A549 (cell line): ENCODE data around the gene PIK3R1.

ENCODE experiments used
- CHD2 ChIP-seq: fragments of 150-350 bp; IDR thresholded peaks from 2 replicates; pipeline ENCODE4 v1.6.1; 2014; ENCODE audit warnings: low read length; ENCODE audit not compliant: partially characterized antibody
- CTCF ChIP-seq: fragments of >200 bp; sonication (Bioruptor Twin); formaldehyde crosslinking; IDR thresholded peaks from 3 replicates; pipeline ENCODE4 v1.5.1; 2016
- FOSB ChIP-seq: fragments of 250-450 bp; sonication (Bioruptor Pico); IDR thresholded peaks from 2 replicates; pipeline ENCODE4 v1.5.0; 2020; ENCODE audit warnings: mild to moderate bottlenecking, moderate library complexity
- HEYL ChIP-seq: fragments of 250-450 bp; sonication (Bioruptor Pico); IDR thresholded peaks from 2 replicates; pipeline ENCODE4 v1.8.0; 2021; ENCODE audit warnings: mild to moderate bottlenecking, moderate library complexity
- KDM1A ChIP-seq: fragments of 200-600 bp; sonication (generic); IDR thresholded peaks from 2 replicates; pipeline ENCODE4 v1.6.1; 2016; ENCODE audit warnings: low read depth, mild to moderate bottlenecking
- KDM5A ChIP-seq: fragments of 200-600 bp; sonication (generic); IDR thresholded peaks from 2 replicates; pipeline ENCODE4 v1.6.1; 2016; ENCODE audit warnings: antibody characterized with exemption, mild to moderate bottlenecking
- MAX ChIP-seq: IDR thresholded peaks from 2 replicates; pipeline ENCODE4 v1.6.1; 2012
- PBX3 ChIP-seq: IDR thresholded peaks from 2 replicates; pipeline ENCODE4 v1.6.1; 2012
- PHF8 ChIP-seq: fragments of 200-600 bp; sonication (generic); IDR thresholded peaks from 2 replicates; pipeline ENCODE4 v1.6.1; 2016; ENCODE audit warnings: low read depth, mild to moderate bottlenecking, antibody characterized with exemption, moderate library complexity, borderline replicate concordance
- POLR2A ChIP-seq: IDR thresholded peaks from 2 replicates; pipeline ENCODE4 v1.6.1; 2012; ENCODE audit warnings: mild to moderate bottlenecking, low read length
- RNF2 ChIP-seq: fragments of 200-600 bp; sonication (generic); IDR thresholded peaks from 2 replicates; pipeline ENCODE4 v1.6.1; 2016; ENCODE audit warnings: low read depth, mild to moderate bottlenecking, antibody characterized with exemption, moderate library complexity, borderline replicate concordance
- SMC3 ChIP-seq: fragments of >200 bp; sonication (Bioruptor Twin); formaldehyde crosslinking; IDR thresholded peaks from 3 replicates; pipeline ENCODE4 v1.6.1; 2018; ENCODE audit warnings: inconsistent platforms
- TFCP2L1 ChIP-seq: fragments of 250-450 bp; sonication (Bioruptor Pico); IDR thresholded peaks from 2 replicates; pipeline ENCODE4 v1.5.0; 2021; ENCODE audit warnings: mild to moderate bottlenecking

- TF ChIP-seq CTCF (no peak), POLR2A (no peak), KDM5A (no peak), MAX (no peak), FOSB (no peak), TFCP2L1 (CRISPR knock-in tag) (no peak), CHD2 (no peak), PHF8 (no peak), SMC3 (no peak), PBX3 (no peak), KDM1A (no peak), HEYL (no peak), RNF2 (no peak)
These were observed 73.9 kb downstream of the PIK3R1 start for GRCh38 chr5:68289498-68289897.
